IMR-90 (cell line): ENCODE results near the gene TTC39B. TPM values are rescaled to one million over a fixed set of nuclear protein-coding genes. Genes with fewer than 3 reads are reported as not detected.

Experiments used
- ATAC-seq: fragments of 200-7000 bp; cut with Tn5 transposase; 2 replicates; pipeline ENCODE4 v1.9.1; 2020; ENCODE audit warnings: low read depth, mild to moderate bottlenecking, moderate library complexity
- BruUV-seq: library from RNA; stranded (reverse); fragments of 400-500 nt; replicated peaks from 2 replicates; lab custom pipeline; 2021; lab: Mats Ljungman, UMichigan
- CTCF ChIA-PET: fragments of 300-600 bp; formaldehyde crosslinking; extraction: SDS; loops from one replicate; lab custom pipeline; 2021; ENCODE audit warnings: antibody characterized with exemption; lab: Yijun Ruan, JAX
- POLR2A ChIA-PET: fragments of 300-600 bp; sonication (Branson Sonifier 250); formaldehyde crosslinking; loops from one replicate; lab custom pipeline; 2022; ENCODE audit warnings: antibody characterized with exemption; ENCODE audit not compliant: unreplicated experiment; lab: Charles Lee
- DNase-seq: peaks from one replicate; pipeline ENCODE4 v3.0.0; 2013
- H2AFZ ChIP-seq: replicated peaks from 2 replicates; pipeline ENCODE3; 2013; ENCODE audit warnings: low read length, mild to moderate bottlenecking; ENCODE audit not compliant: poor library complexity
- H2AK5ac ChIP-seq: 2 replicates; pipeline ENCODE4 v1.6.1; 2013; ENCODE audit warnings: low read depth, low read length, inconsistent platforms
- H2AK9ac ChIP-seq: replicated peaks from 2 replicates; pipeline ENCODE3; 2013; ENCODE audit warnings: mild to moderate bottlenecking, low read depth, low read length, moderate library complexity; ENCODE audit not compliant: poor library complexity
- H2BK120ac ChIP-seq: 2 replicates; pipeline ENCODE4 v1.6.1; 2013; ENCODE audit warnings: low read depth, low read length, inconsistent platforms
- H2BK15ac ChIP-seq: 3 replicates; pipeline ENCODE4 v1.6.1; 2013; ENCODE audit warnings: low read depth, low read length, inconsistent platforms
- H2BK20ac ChIP-seq: 2 replicates; pipeline ENCODE4 v1.6.1; 2013; ENCODE audit warnings: low read depth, mild to moderate bottlenecking, inconsistent platforms, low read length, moderate library complexity
- H2BK5ac ChIP-seq: 2 replicates; pipeline ENCODE4 v1.6.1; 2013; ENCODE audit warnings: mild to moderate bottlenecking, low read depth, low read length, inconsistent platforms; ENCODE audit not compliant: poor library complexity, severe bottlenecking
- H3K14ac ChIP-seq: replicated peaks from 2 replicates; pipeline ENCODE4 v1.6.1; 2013; ENCODE audit warnings: low read depth, low read length, inconsistent platforms
- H3K18ac ChIP-seq: 2 replicates; pipeline ENCODE4 v1.6.1; 2013; ENCODE audit warnings: low read depth, low read length, control low read depth
- H3K23ac ChIP-seq: 2 replicates; pipeline ENCODE4 v1.6.1; 2013; ENCODE audit warnings: low read depth, low read length, inconsistent platforms
- H3K27ac ChIP-seq: 2 replicates; pipeline ENCODE4 v1.5.1; 2013; ENCODE audit warnings: mild to moderate bottlenecking, control low read depth, low read length; ENCODE audit not compliant: insufficient read depth
- H3K27me3 ChIP-seq: 2 replicates; pipeline ENCODE4 v1.6.1; 2013; ENCODE audit warnings: low read length; ENCODE audit not compliant: control insufficient read depth, insufficient read depth
- H3K36me3 ChIP-seq: 2 replicates; pipeline ENCODE4 v1.6.1; 2013; ENCODE audit warnings: low read length, mixed read lengths; ENCODE audit not compliant: control insufficient read depth, insufficient read depth
- H3K4ac ChIP-seq: 2 replicates; pipeline ENCODE4 v1.6.1; 2013; ENCODE audit warnings: low read depth, low read length, inconsistent platforms
- H3K4me1 ChIP-seq: 2 replicates; pipeline ENCODE4 v1.6.1; 2013; ENCODE audit warnings: low read length, mixed read lengths; ENCODE audit not compliant: control insufficient read depth, insufficient read depth
- H3K4me2 ChIP-seq: 2 replicates; pipeline ENCODE4 v1.6.1; 2013; ENCODE audit warnings: low read depth, mild to moderate bottlenecking, control low read depth, low read length, moderate library complexity
- H3K4me3 ChIP-seq: 2 replicates; pipeline ENCODE4 v1.5.1; 2013; ENCODE audit warnings: low read depth, mild to moderate bottlenecking, control low read depth, low read length, moderate library complexity; ENCODE audit not compliant: insufficient read depth
- H3K56ac ChIP-seq: 2 replicates; pipeline ENCODE4 v1.6.1; 2013; ENCODE audit warnings: low read length, inconsistent platforms; ENCODE audit not compliant: insufficient read depth; ENCODE audit errors: extremely low read depth
- H3K79me1 ChIP-seq, 2 experiments: 2 replicates each; pipeline ENCODE4 v1.6.1; 2013; ENCODE audit warnings: low read length in 2 of 2, inconsistent platforms in 1 of 2, low read depth in 1 of 2
- H3K9ac ChIP-seq: 2 replicates; pipeline ENCODE4 v1.6.1; 2013; ENCODE audit warnings: low read depth, low read length, control low read depth
- H3K9me1 ChIP-seq: 2 replicates; pipeline ENCODE4 v1.6.1; 2013; ENCODE audit warnings: low read length, inconsistent platforms; ENCODE audit not compliant: insufficient read depth
- H3K9me3 ChIP-seq: 2 replicates; pipeline ENCODE4 v1.6.1; 2013; ENCODE audit warnings: low read length; ENCODE audit not compliant: control insufficient read depth, insufficient read depth
- H4K20me1 ChIP-seq: 2 replicates; pipeline ENCODE4 v1.6.1; 2013; ENCODE audit warnings: low read length, inconsistent platforms; ENCODE audit not compliant: insufficient read depth
- H4K5ac ChIP-seq: 2 replicates; pipeline ENCODE4 v1.6.1; 2013; ENCODE audit warnings: mild to moderate bottlenecking, low read depth, low read length, control low read depth
- H4K8ac ChIP-seq, 2 experiments: 2 replicates each; pipeline ENCODE4 v1.6.1; 2013; ENCODE audit warnings: low read depth in 2 of 2, low read length in 2 of 2, control low read depth in 1 of 2, inconsistent platforms in 1 of 2
- H4K91ac ChIP-seq: 2 replicates; pipeline ENCODE4 v1.6.1; 2013; ENCODE audit warnings: low read depth, low read length, inconsistent platforms; ENCODE audit not compliant: insufficient read depth
- BHLHE40 ChIP-seq: fragments of 150-350 bp; IDR thresholded peaks from 2 replicates; pipeline ENCODE4 v1.6.1; 2016; ENCODE audit warnings: mild to moderate bottlenecking, low read depth, low read length
- CEBPB ChIP-seq: IDR thresholded peaks from 2 replicates; pipeline ENCODE4 v1.6.1; 2012; ENCODE audit warnings: low read depth, low read length, improper control_type of control experiment
- CHD1 ChIP-seq: IDR thresholded peaks from 2 replicates; pipeline ENCODE4 v1.6.1; 2012; ENCODE audit warnings: low read depth, low read length, improper control_type of control experiment
- CTCF ChIP-seq: conservative IDR thresholded peaks from 2 replicates; pipeline ENCODE4 v1.5.1; 2012; ENCODE audit warnings: mild to moderate bottlenecking, low read depth, low read length, improper control_type of control experiment
- ELK1 ChIP-seq: fragments of 150-350 bp; IDR thresholded peaks from 2 replicates; pipeline ENCODE4 v1.6.1; 2016; ENCODE audit warnings: low read depth, mild to moderate bottlenecking, low read length, moderate library complexity, borderline replicate concordance
- FOS ChIP-seq: fragments of 150-350 bp; IDR thresholded peaks from 2 replicates; pipeline ENCODE4 v1.6.1; 2016; ENCODE audit warnings: low read depth, low read length
- MAFK ChIP-seq: IDR thresholded peaks from 2 replicates; pipeline ENCODE4 v1.6.1; 2012; ENCODE audit warnings: low read depth, low read length, improper control_type of control experiment
- MAZ ChIP-seq: IDR thresholded peaks from 2 replicates; pipeline ENCODE4 v1.6.1; 2012; ENCODE audit warnings: low read depth, mild to moderate bottlenecking, low read length, improper control_type of control experiment, moderate library complexity, borderline replicate concordance
- MXI1 ChIP-seq: IDR thresholded peaks from 2 replicates; pipeline ENCODE4 v1.6.1; 2012; ENCODE audit warnings: low read depth, mild to moderate bottlenecking, low read length, moderate library complexity, borderline replicate concordance
- NFE2L2 ChIP-seq: fragments of 150-350 bp; IDR thresholded peaks from 2 replicates; pipeline ENCODE4 v1.6.1; 2016; ENCODE audit warnings: low read depth, mild to moderate bottlenecking, low read length
- POLR2A ChIP-seq: IDR thresholded peaks from 2 replicates; pipeline ENCODE4 v1.6.1; 2012; ENCODE audit warnings: mild to moderate bottlenecking, low read depth, low read length
- RAD21 ChIP-seq: IDR thresholded peaks from 2 replicates; pipeline ENCODE4 v1.6.1; 2012; ENCODE audit warnings: low read length, improper control_type of control experiment
- RCOR1 ChIP-seq: IDR thresholded peaks from 2 replicates; pipeline ENCODE4 v1.6.1; 2012; ENCODE audit warnings: mild to moderate bottlenecking, low read length, improper control_type of control experiment; ENCODE audit not compliant: insufficient replicate concordance
- SMC3 ChIP-seq: fragments of 150-350 bp; IDR thresholded peaks from 2 replicates; pipeline ENCODE4 v1.6.1; 2016; ENCODE audit warnings: low read depth, mild to moderate bottlenecking, antibody characterized with exemption, low read length, moderate library complexity
- WGBS, 2 experiments: methylation state at CpG; one replicate each; pipeline versions ENCODE4 v1.1.5 to v1.1.7; 2013; ENCODE audit warnings: missing lambda C conversion rate in 2 of 2; ENCODE audit not compliant: insufficient read length in 1 of 2; ENCODE audit errors: extremely low coverage in 2 of 2; 5-methylcytosine and 5-hydroxymethylcytosine counted together
- dilution Hi-C: fragments of 300-500 bp; cut with HindIII; formaldehyde crosslinking; loops from one replicate; pipeline ENCODE4 v1.14.3; 2018; ENCODE audit warnings: low sequenced_read_pairs; ENCODE audit not compliant: unreplicated experiment
- in situ Hi-C: fragments of 300-500 bp; cut with MboI; formaldehyde crosslinking; loops from 3 replicates; pipeline ENCODE4 v1.14.3; 2019; ENCODE audit warnings: low sequenced_read_pairs, inconsistent platforms, mixed read lengths
- intact Hi-C: fragments of 100-400 bp; cut with micrococcal nuclease; formaldehyde crosslinking; loops from 2 replicates; pipeline ENCODE4 v1.10.0; 2022
- polyA plus RNA-seq, 3 experiments: library from polyadenylated mRNA; depleted of rRNA; stranded (reverse); fragments of >200 nt; gene quantifications; 2 replicates each; pipeline ENCODE4 v1.2.3, GENCODE V29; 2012; ENCODE audit warnings: low replicate concordance in 1 of 3
- total RNA-seq: library from RNA; depleted of rRNA; stranded (reverse); fragments of >200 nt; gene quantifications from 2 replicates; pipeline ENCODE4 v1.2.3, GENCODE V29; 2012

TTC39B gene
- total and polyA plus RNA-seq, 2 of the 4 experiments (the other 2 are of a cell fraction) = 2.5 to 12.2 TPM

- no peak overlapping the region for H3K23ac ChIP-seq
- no peak for ATAC-seq
- in situ Hi-C loops = no loop called here
Observed at GRCh38 chr9:15235658-15236057, 71.4 kb downstream of the TTC39B start.

More at GRCh38 chr9:15235658-15236057, 71.4 kb downstream of the TTC39B start:
- Histone ChIP-seq H2BK15ac (no peak overlapping the region), H2AK5ac (no peak overlapping the region), H2BK120ac (no peak overlapping the region), H3K27me3 (no peaks in the 10 kb centered on the region), H3K79me1 (peaks cover 9 to 15% of the 10 kb centered on the region in 2 experiments; a peak in 2 of 4 replicates), H3K36me3 (no peaks in the 10 kb centered on the region), H4K5ac (no peak overlapping the region), H4K20me1 (no peaks in the 10 kb centered on the region), H3K9me3 (no peaks in the 10 kb centered on the region; the same call in 1 of the 2 replicates), H3K27ac (no peak overlapping the region), H2BK5ac (no peak overlapping the region), H3K9me1 (peaks cover 3% of the 10 kb centered on the region; the same call in 1 of the 2 replicates), H3K4me1 (no peaks in the 10 kb centered on the region), H4K91ac (no peak overlapping the region), H3K18ac (no peak overlapping the region), H3K4me3 (no peak overlapping the region), H3K9ac (no peak overlapping the region), H2AFZ (no peak overlapping the region), H3K4me2 (no peak overlapping the region), H4K8ac (no peak overlapping the region), H3K4ac (no peak overlapping the region), H3K56ac (no peak overlapping the region), H3K14ac (no peak overlapping the region), H2AK9ac (no peak overlapping the region), H2BK20ac (no peak overlapping the region)
- no TSS peak for BruUV-seq
- CTCF ChIA-PET = no interaction called here
- POLR2A ChIA-PET = no interaction called here
- no peak for TF ChIP-seq MXI1
- no peak for TF ChIP-seq NFE2L2
- no peak for TF ChIP-seq ELK1
- TF ChIP-seq CEBPB = no peak
- no peak for TF ChIP-seq BHLHE40
- TF ChIP-seq MAFK = no peak
- TF ChIP-seq RAD21 = no peak
- TF ChIP-seq CHD1 = no peak
- no peak for TF ChIP-seq FOS
- TF ChIP-seq MAZ = no peak
- no peak for TF ChIP-seq SMC3
- no peak for TF ChIP-seq CTCF
- TF ChIP-seq POLR2A = no peak
- no peak for TF ChIP-seq RCOR1
- dilution Hi-C loops = no loop called here
- no peak for DNase-seq
- intact Hi-C loops = loop anchor here (2.0 kb wide), 1 partner anchor 13 kb away; no protein-coding TSS in a partner anchor
- no CpG with 5 or more reads among the region's 2 CpGs for WGBS, 2 experiments
